Measurements from ENCODE around the gene CSF3.
"Not testable (repeated sequence)": the region's sequence is repeated elsewhere in the genome, so short reads cannot be mapped to it uniquely, and the experiment has no call there.

GRCh38 chr17:40010946-40011500 is 4.2 kb upstream of the CSF3 start:
- TF ChIP-seq CTCF, POLR2A (IDR thresholded peaks at IDR 0.05): not testable (repeated sequence)

All from heart left ventricle (tissue), 13 donors.